RWPE1 (cell line): Measurements from ENCODE around the gene SIM1.

Source experiments
- CTCF ChIA-PET: fragments of 350-600 bp; sonication (Branson Sonifier 250); formaldehyde crosslinking; extraction: SDS; loops from one replicate; lab custom pipeline; 2021; lab: Yijun Ruan, JAX
- POLR2A ChIA-PET: fragments of 400-600 bp; formaldehyde crosslinking; extraction: SDS; loops from one replicate; lab custom pipeline; 2020; ENCODE audit warnings: antibody characterized with exemption; ENCODE audit not compliant: low non-redundant PET; lab: Yijun Ruan, JAX
- DNase-seq: peaks from one replicate; pipeline ENCODE4 v3.0.0; 2012; ENCODE audit warnings: low spot score
- H3K27ac ChIP-seq: fragments of 450-650 bp; 2 replicates; pipeline ENCODE4 v1.5.1; 2017
- CTCF ChIP-seq: fragments of 450-650 bp; conservative IDR thresholded peaks from 2 replicates; pipeline ENCODE4 v1.5.1; 2017; ENCODE audit warnings: low read depth, mild to moderate bottlenecking

SIM1 gene, protein sequence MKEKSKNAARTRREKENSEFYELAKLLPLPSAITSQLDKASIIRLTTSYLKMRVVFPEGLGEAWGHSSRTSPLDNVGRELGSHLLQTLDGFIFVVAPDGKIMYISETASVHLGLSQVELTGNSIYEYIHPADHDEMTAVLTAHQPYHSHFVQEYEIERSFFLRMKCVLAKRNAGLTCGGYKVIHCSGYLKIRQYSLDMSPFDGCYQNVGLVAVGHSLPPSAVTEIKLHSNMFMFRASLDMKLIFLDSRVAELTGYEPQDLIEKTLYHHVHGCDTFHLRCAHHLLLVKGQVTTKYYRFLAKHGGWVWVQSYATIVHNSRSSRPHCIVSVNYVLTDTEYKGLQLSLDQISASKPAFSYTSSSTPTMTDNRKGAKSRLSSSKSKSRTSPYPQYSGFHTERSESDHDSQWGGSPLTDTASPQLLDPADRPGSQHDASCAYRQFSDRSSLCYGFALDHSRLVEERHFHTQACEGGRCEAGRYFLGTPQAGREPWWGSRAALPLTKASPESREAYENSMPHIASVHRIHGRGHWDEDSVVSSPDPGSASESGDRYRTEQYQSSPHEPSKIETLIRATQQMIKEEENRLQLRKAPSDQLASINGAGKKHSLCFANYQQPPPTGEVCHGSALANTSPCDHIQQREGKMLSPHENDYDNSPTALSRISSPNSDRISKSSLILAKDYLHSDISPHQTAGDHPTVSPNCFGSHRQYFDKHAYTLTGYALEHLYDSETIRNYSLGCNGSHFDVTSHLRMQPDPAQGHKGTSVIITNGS

GRCh38 chr6:100464903-100465700, at the start of gene SIM1:
TSS of gene SIM1 (minus strand) at chr6:100464921. CDS start at chr6:100463468, 1,453 bp downstream.
- CTCF ChIA-PET: interaction anchor here (0.5 kb wide), 1 partner anchor 278 kb away, joined by 3 read pairs; no protein-coding TSS in a partner anchor

GRCh38 chr6:100512203-100512862, 47.6 kb upstream of the SIM1 start:
- DNase-seq: peak; percentile 14
- H3K27ac ChIP-seq: no peak overlapping the region
- ChIA-PET POLR2A (no interaction called here), CTCF (no interaction called here)
- TF ChIP-seq CTCF: no peak

More at GRCh38 chr6:100464903-100465700, at the start of gene SIM1:
- POLR2A ChIA-PET: no interaction called here
- DNase-seq: peak; percentile 91
- no peak within 1 kb of the TSS for H3K27ac ChIP-seq
- TF ChIP-seq CTCF: no peak

- H3K27ac ChIP-seq: no peak overlapping the region
- CTCF ChIA-PET: no interaction called here
- DNase-seq: no peak
- POLR2A ChIA-PET: no interaction called here
- TF ChIP-seq CTCF: no peak
Observed at GRCh38 chr6:100509101-100509500, 44.4 kb upstream of the SIM1 start.

GRCh38 chr6:100506651-100507050, 41.9 kb upstream of the SIM1 start:
- CTCF ChIA-PET: no interaction called here
- POLR2A ChIA-PET: no interaction called here
- no peak for TF ChIP-seq CTCF
- no peak overlapping the region for H3K27ac ChIP-seq
- DNase-seq: no peak

DNA sequence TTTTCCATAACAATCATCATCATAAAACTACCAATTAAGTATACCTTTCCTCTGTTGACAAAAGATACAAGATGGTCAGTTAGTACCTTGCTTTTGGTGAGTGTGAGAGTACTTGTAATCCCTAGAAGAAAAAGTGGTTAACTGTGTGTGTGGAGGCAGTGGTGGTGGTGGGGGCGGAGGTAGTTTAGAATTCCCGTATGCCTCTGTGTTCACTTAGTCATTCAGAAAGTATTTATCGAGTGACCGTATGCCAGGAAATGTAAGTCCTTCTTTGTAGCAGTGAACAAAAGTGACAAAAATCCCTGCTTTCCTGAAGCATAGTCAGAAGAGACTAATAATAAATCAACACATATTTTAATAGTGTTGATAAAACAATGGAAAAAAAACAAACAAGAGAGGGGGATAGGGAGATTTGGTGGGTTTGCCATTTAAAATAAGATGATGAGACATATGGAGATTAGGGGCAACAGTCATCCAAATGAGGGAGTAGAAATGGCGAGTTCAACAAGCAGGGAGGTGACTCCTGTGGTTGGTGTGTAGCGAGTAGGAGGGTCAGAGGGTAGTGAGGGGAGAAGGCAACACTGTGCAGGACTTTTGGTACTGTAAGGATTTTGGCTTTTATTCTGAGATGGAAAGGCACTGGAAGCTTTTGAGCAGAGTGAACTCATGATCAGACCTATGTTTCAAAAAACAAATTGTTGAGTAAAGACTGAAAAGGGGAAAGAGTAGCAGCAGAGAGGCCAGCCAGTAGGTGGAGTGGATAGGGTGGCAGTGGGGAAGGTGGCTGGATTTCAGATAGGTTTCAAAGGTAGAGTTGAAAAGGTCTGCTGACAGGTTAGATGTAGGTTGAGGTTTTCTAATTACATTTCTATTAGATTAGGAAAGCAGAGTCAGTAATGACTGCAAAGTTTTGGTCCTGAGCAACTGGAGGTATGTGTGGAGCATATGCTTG, 40.3 kb upstream of the SIM1 start:
- peak; percentile 37 for DNase-seq
- ChIA-PET POLR2A (no interaction called here), CTCF (no interaction called here)
- TF ChIP-seq CTCF: no peak
- no peak overlapping the region for H3K27ac ChIP-seq
